ENCODE data around the gene CHAF1A.
A peak's percentile ranks its signal among the peaks of the same experiment; 100 is the strongest.

CHAF1A gene

GRCh38 chr19:4354282-4354681, 48.2 kb upstream of the CHAF1A start:
- ChIA-PET POLR2A (interaction anchor here (0.6 to 1.3 kb wide), 2 partner anchors 11 to 32 kb away, joined by 3 to 6 read pairs; no protein-coding TSS in a partner anchor), CTCF (interaction anchor here (0.6 to 5.0 kb wide), 4 partner anchors 7 to 456 kb away, joined by 3 to 92 read pairs (median 6); partner anchors contain the start of gene SH3GL1)
- Histone ChIP-seq H3K4me1 (ENCODE audit: control insufficient read depth, insufficient read depth, low read length) (no peaks in the 10 kb centered on the region), H3K27ac (ENCODE audit: extremely low read depth, low read depth, low read length) (no peak overlapping the region), H3K4me3 (ENCODE audit: low read depth, low read length) (no peak overlapping the region), H3K36me3 (ENCODE audit: control insufficient read depth in 2 of 2, insufficient read depth in 1 of 2, low read length in 2 of 2) (peaks cover 3 to 33% of the 10 kb centered on the region in 2 experiments; a peak in 2 of 3 replicates), H3K9me3 (ENCODE audit: control insufficient read depth, insufficient read depth, low read depth, low read length) (no peaks in the 10 kb centered on the region)
- TF ChIP-seq ZNF10 (tag by site-specific recombination; IDR thresholded peaks at IDR 0.05), result peak; percentile 50; the same call in 1 of the 2 replicates
- no peak for TF ChIP-seq ZNF335 (tag by site-specific recombination; conservative IDR thresholded peaks at IDR 0.05)
- no peak for TF ChIP-seq KLF8 (tag by site-specific recombination; IDR thresholded peaks at IDR 0.05)
- no peak for TF ChIP-seq ZBTB8A (tag by site-specific recombination; IDR thresholded peaks at IDR 0.05)
- peak; percentile 34; the same call in 1 of the 2 replicates for TF ChIP-seq ZNF341 (tag by site-specific recombination; IDR thresholded peaks at IDR 0.05; ENCODE audit: low read depth)
- no peak for TF ChIP-seq ZNF747 (tag by site-specific recombination; IDR thresholded peaks at IDR 0.05)
- no peak for TF ChIP-seq ZBTB7A (tag by site-specific recombination; IDR thresholded peaks at IDR 0.05; ENCODE audit: low read depth)
- no peak for TF ChIP-seq SP2 (tag by site-specific recombination; IDR thresholded peaks at IDR 0.05)
- no peak for TF ChIP-seq ZNF37A (tag by site-specific recombination; IDR thresholded peaks at IDR 0.05)
- no peak for TF ChIP-seq ZNF521 (tag by site-specific recombination; IDR thresholded peaks at IDR 0.05)

DNA sequence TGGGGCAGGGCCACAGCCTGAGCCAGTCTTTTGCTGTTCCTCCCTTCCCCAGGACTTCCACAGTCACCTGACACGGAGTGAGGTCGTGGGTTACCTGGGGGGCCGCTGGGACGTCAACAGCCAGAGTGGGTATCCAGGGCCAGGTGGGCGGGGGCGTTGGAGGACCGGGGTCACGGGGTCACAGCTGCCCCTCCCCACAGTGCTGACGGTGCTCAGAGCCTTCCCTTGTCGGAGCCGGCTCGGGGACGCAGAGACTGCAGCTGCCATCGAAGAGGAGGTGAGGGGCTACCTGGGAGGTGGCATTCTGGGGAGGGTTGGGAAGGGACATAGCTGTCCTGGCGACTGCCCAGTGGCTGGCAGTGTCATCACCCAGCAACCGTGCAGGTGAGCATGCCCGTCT, 47.5 kb upstream of the CHAF1A start:
- CTCF ChIA-PET, result interaction anchor here (0.6 to 5.0 kb wide), 4 partner anchors 22 to 455 kb away, joined by 3 to 92 read pairs (median 6); no protein-coding TSS in a partner anchor
- POLR2A ChIA-PET, result interaction anchor here (0.6 to 1.3 kb wide), 5 partner anchors 12 to 1340 kb away, joined by 3 to 6 read pairs (median 4); partner anchors contain the start of gene MPND
- peaks cover 3 to 35% of the 10 kb centered on the region in 2 experiments; a peak in 2 of 3 replicates for H3K36me3 ChIP-seq (ENCODE audit: control insufficient read depth in 2 of 2, insufficient read depth in 1 of 2, low read length in 2 of 2)

DNA sequence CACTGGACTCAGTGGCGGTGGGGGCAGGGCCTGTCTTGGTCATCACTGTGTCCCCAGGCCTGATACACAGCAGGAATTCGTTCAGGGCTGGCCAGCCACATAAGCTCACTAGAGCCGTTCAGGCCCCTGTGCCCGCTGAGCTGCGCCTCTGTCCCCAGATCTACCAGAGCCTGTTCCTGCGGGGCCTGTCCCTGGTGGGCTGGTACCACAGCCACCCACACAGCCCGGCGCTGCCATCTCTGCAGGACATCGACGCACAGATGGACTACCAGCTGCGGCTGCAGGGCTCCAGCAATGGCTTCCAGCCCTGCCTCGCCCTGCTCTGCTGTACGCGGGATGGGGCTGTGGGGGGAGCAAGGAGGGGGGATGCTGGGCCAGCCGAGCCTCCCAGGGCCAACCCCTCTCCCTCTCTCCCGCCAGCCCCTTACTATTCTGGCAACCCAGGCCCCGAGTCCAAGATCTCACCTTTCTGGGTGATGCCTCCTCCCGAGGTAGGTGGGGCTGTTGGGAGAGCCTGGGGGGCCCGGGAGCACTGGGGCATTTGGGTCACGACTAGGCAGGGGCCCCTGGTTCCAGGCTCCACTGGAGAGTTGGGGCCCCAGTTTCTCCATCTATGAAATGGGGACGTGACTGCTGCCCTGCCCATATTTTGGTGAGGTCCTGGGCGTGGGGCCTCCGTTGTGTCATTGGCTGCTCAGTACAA, 45.2 kb upstream of the CHAF1A start:
- POLR2A ChIA-PET, result interaction anchor here (1.9 kb wide), 1 partner anchor 14 kb away, joined by 12 read pairs; the partner anchor contains the start of gene MPND
- Histone ChIP-seq H3K4me3 (ENCODE audit: low read depth, low read length) (no peak overlapping the region), H3K36me3 (ENCODE audit: control insufficient read depth in 2 of 2, insufficient read depth in 1 of 2, low read length in 2 of 2) (peaks cover 3 to 53% of the 10 kb centered on the region in 2 experiments; a peak in 2 of 3 replicates), H3K9me3 (ENCODE audit: control insufficient read depth, insufficient read depth, low read depth, low read length) (no peaks in the 10 kb centered on the region), H3K27ac (ENCODE audit: extremely low read depth, low read depth, low read length) (no peak overlapping the region), H3K4me1 (ENCODE audit: control insufficient read depth, insufficient read depth, low read length) (no peaks in the 10 kb centered on the region)
- CTCF ChIA-PET, result interaction anchor here (1.3 to 3.7 kb wide), 2 partner anchors 19 to 90 kb away, joined by 3 to 13 read pairs; no protein-coding TSS in a partner anchor
- TF ChIP-seq, protein P1, sequence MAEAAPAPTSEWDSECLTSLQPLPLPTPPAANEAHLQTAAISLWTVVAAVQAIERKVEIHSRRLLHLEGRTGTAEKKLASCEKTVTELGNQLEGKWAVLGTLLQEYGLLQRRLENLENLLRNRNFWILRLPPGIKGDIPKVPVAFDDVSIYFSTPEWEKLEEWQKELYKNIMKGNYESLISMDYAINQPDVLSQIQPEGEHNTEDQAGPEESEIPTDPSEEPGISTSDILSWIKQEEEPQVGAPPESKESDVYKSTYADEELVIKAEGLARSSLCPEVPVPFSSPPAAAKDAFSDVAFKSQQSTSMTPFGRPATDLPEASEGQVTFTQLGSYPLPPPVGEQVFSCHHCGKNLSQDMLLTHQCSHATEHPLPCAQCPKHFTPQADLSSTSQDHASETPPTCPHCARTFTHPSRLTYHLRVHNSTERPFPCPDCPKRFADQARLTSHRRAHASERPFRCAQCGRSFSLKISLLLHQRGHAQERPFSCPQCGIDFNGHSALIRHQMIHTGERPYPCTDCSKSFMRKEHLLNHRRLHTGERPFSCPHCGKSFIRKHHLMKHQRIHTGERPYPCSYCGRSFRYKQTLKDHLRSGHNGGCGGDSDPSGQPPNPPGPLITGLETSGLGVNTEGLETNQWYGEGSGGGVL (tag by site-specific recombination; IDR thresholded peaks at IDR 0.05), result 0 out of 2 replicates have a peak, but pooled peaks have one; percentile 35
- TF ChIP-seq ZNF600 (tag by site-specific recombination; IDR thresholded peaks at IDR 0.05), result 0 out of 2 replicates have a peak, but pooled peaks have one; percentile 19
- no peak for TF ChIP-seq ZNF558 (tag by site-specific recombination; IDR thresholded peaks at IDR 0.05)

More for the DNA sequence above, 47.5 kb upstream of the CHAF1A start:
- TF ChIP-seq, protein P2, sequence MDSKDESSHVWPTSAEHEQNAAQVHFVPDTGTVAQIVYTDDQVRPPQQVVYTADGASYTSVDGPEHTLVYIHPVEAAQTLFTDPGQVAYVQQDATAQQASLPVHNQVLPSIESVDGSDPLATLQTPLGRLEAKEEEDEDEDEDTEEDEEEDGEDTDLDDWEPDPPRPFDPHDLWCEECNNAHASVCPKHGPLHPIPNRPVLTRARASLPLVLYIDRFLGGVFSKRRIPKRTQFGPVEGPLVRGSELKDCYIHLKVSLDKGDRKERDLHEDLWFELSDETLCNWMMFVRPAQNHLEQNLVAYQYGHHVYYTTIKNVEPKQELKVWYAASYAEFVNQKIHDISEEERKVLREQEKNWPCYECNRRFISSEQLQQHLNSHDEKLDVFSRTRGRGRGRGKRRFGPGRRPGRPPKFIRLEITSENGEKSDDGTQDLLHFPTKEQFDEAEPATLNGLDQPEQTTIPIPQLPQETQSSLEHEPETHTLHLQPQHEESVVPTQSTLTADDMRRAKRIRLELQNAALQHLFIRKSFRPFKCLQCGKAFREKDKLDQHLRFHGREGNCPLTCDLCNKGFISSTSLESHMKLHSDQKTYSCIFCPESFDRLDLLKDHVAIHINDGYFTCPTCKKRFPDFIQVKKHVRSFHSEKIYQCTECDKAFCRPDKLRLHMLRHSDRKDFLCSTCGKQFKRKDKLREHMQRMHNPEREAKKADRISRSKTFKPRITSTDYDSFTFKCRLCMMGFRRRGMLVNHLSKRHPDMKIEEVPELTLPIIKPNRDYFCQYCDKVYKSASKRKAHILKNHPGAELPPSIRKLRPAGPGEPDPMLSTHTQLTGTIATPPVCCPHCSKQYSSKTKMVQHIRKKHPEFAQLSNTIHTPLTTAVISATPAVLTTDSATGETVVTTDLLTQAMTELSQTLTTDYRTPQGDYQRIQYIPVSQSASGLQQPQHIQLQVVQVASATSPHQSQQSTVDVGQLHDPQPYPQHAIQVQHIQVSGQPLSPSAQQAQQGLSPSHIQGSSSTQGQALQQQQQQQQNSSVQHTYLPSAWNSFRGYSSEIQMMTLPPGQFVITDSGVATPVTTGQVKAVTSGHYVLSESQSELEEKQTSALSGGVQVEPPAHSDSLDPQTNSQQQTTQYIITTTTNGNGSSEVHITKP (tag by site-specific recombination; IDR thresholded peaks at IDR 0.05), result peak; percentile 56
- TF ChIP-seq ZNF24 (tag by site-specific recombination; IDR thresholded peaks at IDR 0.05), result no peak
- no peak for TF ChIP-seq ZNF433 (tag by site-specific recombination; IDR thresholded peaks at IDR 0.05; ENCODE audit: low read depth)
- Histone ChIP-seq H3K9me3 (ENCODE audit: control insufficient read depth, insufficient read depth, low read depth, low read length) (no peaks in the 10 kb centered on the region), H3K4me3 (ENCODE audit: low read depth, low read length) (no peak overlapping the region), H3K4me1 (ENCODE audit: control insufficient read depth, insufficient read depth, low read length) (no peaks in the 10 kb centered on the region), H3K27ac (ENCODE audit: extremely low read depth, low read depth, low read length) (no peak overlapping the region)

Data from HEK293 (cell line).